Vagina (tissue), 2 donors: ENCODE results near the gene MESP2. TPM values are rescaled to one million over a fixed set of nuclear protein-coding genes. Genes with fewer than 3 reads are reported as not detected.

Experiments
- DNase-seq, 2 donors: peaks; one replicate each; pipeline ENCODE4 v3.0.0-alpha.2; 2017; ENCODE audit errors: extremely low spot score in 2 of 2
- H3K27ac ChIP-seq: fragments of 200-600 bp; sonication (generic); one replicate; pipeline ENCODE4 v1.5.1; 2019
- H3K27me3 ChIP-seq: fragments of 200-600 bp; sonication (generic); one replicate; pipeline ENCODE4 v1.5.1; 2019
- H3K36me3 ChIP-seq, 2 donors: fragments of 200-600 bp; sonication (generic); one replicate each; pipeline ENCODE4 v1.5.1; 2017 to 2019
- H3K4me1 ChIP-seq: fragments of 200-600 bp; sonication (generic); one replicate; pipeline ENCODE4 v1.5.1; 2019
- H3K4me3 ChIP-seq, 2 donors: fragments of 200-600 bp; sonication (generic); 1 replicate in 1 of 2; 2 replicates in 1 of 2; pipeline ENCODE4 v1.5.1; 2016 to 2019
- H3K9me3 ChIP-seq: fragments of 200-600 bp; sonication (generic); one replicate; pipeline ENCODE4 v1.5.1; 2019
- POLR2A ChIP-seq, 2 donors: fragments of 450-650 bp; IDR thresholded peaks; one replicate each; pipeline ENCODE4 v1.6.1; 2017; ENCODE audit warnings: antibody characterized with exemption in 2 of 2, mild to moderate bottlenecking in 2 of 2, moderate library complexity in 2 of 2
- POLR2AphosphoS5 ChIP-seq, 2 donors: sonication (generic); formaldehyde crosslinking; IDR thresholded peaks; one replicate each; pipeline ENCODE4 v1.9.0; 2017; ENCODE audit warnings: antibody characterized with exemption in 2 of 2, mild to moderate bottlenecking in 2 of 2, low read depth in 1 of 2; ENCODE audit not compliant: insufficient read depth in 1 of 2
- intact Hi-C: fragments of 100-400 bp; cut with DNase I; formaldehyde crosslinking; loops from one replicate; pipeline ENCODE4 v1.15.1; 2023
- total RNA-seq: library from RNA; depleted of rRNA; stranded (reverse); fragments of >200 nt; gene quantifications from one replicate; pipeline ENCODE4 v1.2.3, GENCODE V29; 2016
- TF ChIP-seq, protein P1 (sequence below), 3 experiments: fragments of 450-650 bp in 2 of 3; fragments of 200-600 bp in 1 of 3; sonication (generic) in 1 of 3; IDR thresholded peaks; one replicate each; pipeline ENCODE4 v1.5.1; 2017 to 2019; ENCODE audit warnings: antibody characterized with exemption in 3 of 3, mild to moderate bottlenecking in 2 of 3, moderate library complexity in 2 of 3

The MESP2 gene
- total RNA-seq, 1 donor from 2014 or later = not detected

DNA sequence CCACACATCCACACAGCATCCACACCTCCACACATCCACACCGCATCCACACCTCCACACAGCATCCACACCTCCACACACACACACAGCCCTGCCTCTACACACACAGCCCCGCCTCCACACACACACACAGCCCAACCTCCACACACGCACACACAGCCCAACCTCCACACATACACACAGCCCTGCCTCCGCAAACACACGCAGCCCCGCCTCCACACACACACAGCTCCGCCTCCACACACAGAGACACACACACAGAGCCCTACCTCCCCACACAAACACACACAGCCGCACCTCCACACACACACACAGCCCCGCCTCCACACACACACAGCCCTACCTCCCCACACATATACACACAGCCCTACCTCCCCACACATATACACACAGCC is 29.7 kb upstream of the MESP2 start:
- H3K4me3 ChIP-seq = no peak overlapping the region
- H3K27me3 ChIP-seq = no peaks in the 10 kb centered on the region
- DNase-seq = no peak
- TF ChIP-seq, protein P1, sequence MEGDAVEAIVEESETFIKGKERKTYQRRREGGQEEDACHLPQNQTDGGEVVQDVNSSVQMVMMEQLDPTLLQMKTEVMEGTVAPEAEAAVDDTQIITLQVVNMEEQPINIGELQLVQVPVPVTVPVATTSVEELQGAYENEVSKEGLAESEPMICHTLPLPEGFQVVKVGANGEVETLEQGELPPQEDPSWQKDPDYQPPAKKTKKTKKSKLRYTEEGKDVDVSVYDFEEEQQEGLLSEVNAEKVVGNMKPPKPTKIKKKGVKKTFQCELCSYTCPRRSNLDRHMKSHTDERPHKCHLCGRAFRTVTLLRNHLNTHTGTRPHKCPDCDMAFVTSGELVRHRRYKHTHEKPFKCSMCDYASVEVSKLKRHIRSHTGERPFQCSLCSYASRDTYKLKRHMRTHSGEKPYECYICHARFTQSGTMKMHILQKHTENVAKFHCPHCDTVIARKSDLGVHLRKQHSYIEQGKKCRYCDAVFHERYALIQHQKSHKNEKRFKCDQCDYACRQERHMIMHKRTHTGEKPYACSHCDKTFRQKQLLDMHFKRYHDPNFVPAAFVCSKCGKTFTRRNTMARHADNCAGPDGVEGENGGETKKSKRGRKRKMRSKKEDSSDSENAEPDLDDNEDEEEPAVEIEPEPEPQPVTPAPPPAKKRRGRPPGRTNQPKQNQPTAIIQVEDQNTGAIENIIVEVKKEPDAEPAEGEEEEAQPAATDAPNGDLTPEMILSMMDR (IDR thresholded peaks at IDR 0.05) = no peak
- no peak for TF ChIP-seq POLR2A (IDR thresholded peaks at IDR 0.05)
- no peak for TF ChIP-seq POLR2AphosphoS5 (IDR thresholded peaks at IDR 0.05; ENCODE audit: insufficient read depth in 1 of 2, low read depth in 1 of 2)
- H3K36me3 ChIP-seq = no peaks in the 10 kb centered on the region
- H3K9me3 ChIP-seq = no peaks in the 10 kb centered on the region
- no peak overlapping the region for H3K27ac ChIP-seq
- intact Hi-C loops = no loop called here
- peaks cover 12% of the 10 kb centered on the region for H3K4me1 ChIP-seq

DNA sequence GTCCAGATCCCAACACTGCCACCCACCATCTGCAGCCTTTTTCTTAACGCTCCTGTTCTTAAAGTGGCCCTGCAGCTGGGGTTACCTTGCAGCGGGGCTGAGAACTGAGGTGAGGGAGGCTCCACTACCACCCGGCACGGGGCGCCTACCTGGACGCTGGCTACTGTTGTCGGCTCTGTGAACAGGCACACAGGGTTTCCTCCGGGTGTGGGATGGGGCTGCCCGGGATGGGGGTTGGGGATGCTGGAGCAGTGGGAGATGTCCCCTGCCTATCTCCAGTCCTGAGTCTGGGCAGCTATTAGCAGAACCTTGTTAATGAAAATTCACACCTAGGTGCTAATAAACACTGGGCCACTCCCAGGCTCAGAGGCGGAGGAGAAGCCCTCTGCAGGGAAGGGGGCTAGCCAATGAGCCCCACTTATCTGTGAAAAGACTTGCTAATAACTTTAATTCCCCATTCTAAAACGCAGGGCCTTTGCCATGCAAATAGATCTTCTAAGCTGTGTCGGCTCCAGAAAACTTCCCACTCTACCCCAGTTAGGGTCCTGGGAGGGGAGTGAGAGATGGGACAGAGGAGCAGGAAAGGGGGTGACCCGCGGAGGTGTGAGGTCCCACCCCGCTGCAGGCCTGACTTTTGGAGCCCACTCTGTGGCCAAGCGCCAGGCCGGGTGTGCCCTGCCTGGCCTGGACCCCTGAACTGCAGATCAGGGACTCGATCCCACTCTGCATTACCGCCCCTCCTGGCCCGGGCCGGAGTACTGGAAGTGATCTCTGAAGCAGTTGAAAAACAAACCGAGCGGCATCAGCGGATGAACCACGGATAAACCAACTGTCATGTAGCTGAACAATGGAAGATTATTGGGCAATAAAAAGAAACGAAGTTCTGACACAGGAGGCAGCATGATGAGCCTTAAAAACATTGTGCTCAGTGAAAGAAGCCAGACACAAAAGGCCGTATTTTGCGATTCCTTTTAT is 28.1 kb upstream of the MESP2 start:
- Histone ChIP-seq H3K36me3 (no peaks in the 10 kb centered on the region), H3K9me3 (no peaks in the 10 kb centered on the region), H3K4me1 (peaks cover 15% of the 10 kb centered on the region), H3K27me3 (no peaks in the 10 kb centered on the region), H3K4me3 (no peak overlapping the region), H3K27ac (no peak overlapping the region)
- intact Hi-C loops = no loop called here
- TF ChIP-seq, protein P1 (IDR thresholded peaks at IDR 0.05) = no peak
- TF ChIP-seq POLR2AphosphoS5 (IDR thresholded peaks at IDR 0.05; ENCODE audit: insufficient read depth in 1 of 2, low read depth in 1 of 2) (no peak), POLR2A (IDR thresholded peaks at IDR 0.05) (no peak)
- no peak for DNase-seq

DNA sequence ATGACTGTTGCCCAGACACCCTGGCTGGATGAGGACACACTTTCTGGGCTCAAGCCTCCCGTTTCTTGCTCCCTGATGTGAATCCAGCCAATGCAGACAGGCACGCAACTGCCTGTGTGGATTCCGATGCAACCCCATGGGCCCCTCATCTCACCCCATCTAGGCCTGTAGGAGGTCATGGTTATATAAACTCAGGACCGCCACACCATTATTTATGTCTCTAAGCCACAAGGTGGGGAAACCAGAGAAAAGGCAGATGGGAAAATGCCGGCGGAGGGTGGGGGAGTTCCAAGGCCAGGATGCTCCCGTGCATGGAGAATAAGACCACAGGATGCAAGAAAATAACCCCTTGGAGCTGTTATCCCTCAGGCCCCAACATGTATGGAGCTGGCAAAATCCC is 27.1 kb upstream of the MESP2 start:
- Histone ChIP-seq H3K9me3 (no peaks in the 10 kb centered on the region), H3K36me3 (no peaks in the 10 kb centered on the region), H3K27ac (no peak overlapping the region), H3K27me3 (no peaks in the 10 kb centered on the region), H3K4me1 (peaks cover 15% of the 10 kb centered on the region), H3K4me3 (no peak overlapping the region)
- no peak for DNase-seq
- intact Hi-C loops = no loop called here
- TF ChIP-seq POLR2AphosphoS5 (IDR thresholded peaks at IDR 0.05; ENCODE audit: insufficient read depth in 1 of 2, low read depth in 1 of 2) (no peak), POLR2A (IDR thresholded peaks at IDR 0.05) (no peak)
- TF ChIP-seq, protein P1 (IDR thresholded peaks at IDR 0.05) = no peak

DNA sequence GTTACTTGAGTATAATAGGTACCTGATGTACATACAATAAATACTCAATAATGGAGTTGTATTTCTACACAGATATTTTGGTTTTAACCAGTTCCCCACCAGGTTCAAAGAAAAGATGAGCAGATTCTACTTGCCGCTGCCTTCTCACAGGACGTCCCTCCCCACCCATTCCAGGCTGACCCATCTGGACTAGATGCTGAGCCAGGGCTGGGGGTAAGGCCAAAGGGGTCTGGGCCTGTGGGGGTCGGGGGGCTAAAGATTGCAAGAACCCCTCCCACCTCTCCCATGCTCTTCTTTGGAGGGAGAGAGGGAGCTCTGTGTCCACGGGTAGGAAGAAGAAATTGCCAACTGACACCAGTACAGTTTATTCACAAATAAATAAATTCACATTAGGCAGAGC is 26.6 kb upstream of the MESP2 start:
- no peak overlapping the region for H3K27ac ChIP-seq
- TF ChIP-seq, protein P1 (IDR thresholded peaks at IDR 0.05) = no peak
- TF ChIP-seq POLR2AphosphoS5 (IDR thresholded peaks at IDR 0.05; ENCODE audit: insufficient read depth in 1 of 2, low read depth in 1 of 2) (no peak), POLR2A (IDR thresholded peaks at IDR 0.05) (no peak)
- no peak overlapping the region for H3K4me3 ChIP-seq
- H3K4me1 ChIP-seq = peaks cover 15% of the 10 kb centered on the region
- H3K9me3 ChIP-seq = no peaks in the 10 kb centered on the region
- no peaks in the 10 kb centered on the region for H3K27me3 ChIP-seq
- H3K36me3 ChIP-seq = no peaks in the 10 kb centered on the region
- intact Hi-C loops = no loop called here
- DNase-seq = no peak
